Ascending aorta (tissue), 2 donors: Measurements from ENCODE around the gene CLOCK. TPM values are rescaled to one million over a fixed set of nuclear protein-coding genes. Genes with fewer than 3 reads are reported as not detected.

ENCODE experiments used
- DNase-seq, 2 donors: peaks; one replicate each; pipeline ENCODE4 v3.0.0-alpha.2; 2019; ENCODE audit warnings: low spot score in 2 of 2
- H3K27ac ChIP-seq, 2 donors: fragments of 200-600 bp; sonication (generic); one replicate each; pipeline ENCODE4 v1.5.1; 2016 to 2017; ENCODE audit warnings: mild to moderate bottlenecking in 1 of 2
- H3K27me3 ChIP-seq: fragments of 200-600 bp; sonication (generic); one replicate; pipeline ENCODE4 v1.5.1; 2017
- H3K36me3 ChIP-seq, 2 donors: fragments of 200-600 bp; sonication (generic); one replicate each; pipeline ENCODE4 v1.5.1; 2016
- H3K4me1 ChIP-seq, 2 donors: fragments of 200-600 bp; sonication (generic); one replicate each; pipeline ENCODE4 v1.5.1; 2016 to 2017; ENCODE audit warnings: mild to moderate bottlenecking in 1 of 2
- H3K4me3 ChIP-seq, 2 donors: fragments of 200-600 bp; sonication (generic); one replicate each; pipeline ENCODE4 v1.5.1; 2016 to 2017; ENCODE audit warnings: mild to moderate bottlenecking in 1 of 2
- H3K9me3 ChIP-seq, 2 donors: fragments of 200-600 bp; sonication (generic); one replicate each; pipeline ENCODE4 v1.5.1; 2016
- CTCF ChIP-seq, 3 experiments: fragments of 200-600 bp in 2 of 3; fragments of 450-650 bp in 1 of 3; sonication (generic) in 2 of 3; IDR thresholded peaks; one replicate each; pipeline ENCODE4 v1.5.1; 2016 to 2019; ENCODE audit warnings: antibody characterized with exemption in 3 of 3, mild to moderate bottlenecking in 1 of 3, moderate library complexity in 1 of 3
- intact Hi-C: fragments of 100-400 bp; cut with DNase I; formaldehyde crosslinking; loops from one replicate; pipeline ENCODE4 v1.15.1; 2023
- total RNA-seq: library from RNA; depleted of rRNA; stranded (reverse); fragments of >200 nt; gene quantifications from one replicate; pipeline ENCODE4 v1.1.0, GENCODE V29; 2016

The CLOCK gene
- total RNA-seq, 1 donor from 2014 or later, result 17.6 TPM

- DNase-seq, result no peak
Observed at GRCh38 chr4:55385201-55385649, 161.5 kb downstream of the CLOCK start.

GRCh38 chr4:55382488-55383003 is 164.2 kb downstream of the CLOCK start:
- H3K4me3 ChIP-seq, result no peak overlapping the region
- no peak for DNase-seq
- H3K4me1 ChIP-seq, result no peaks in the 10 kb centered on the region
- intact Hi-C loops, result no loop called here
- H3K36me3 ChIP-seq, result no peaks in the 10 kb centered on the region
- no peaks in the 10 kb centered on the region for H3K27me3 ChIP-seq
- TF ChIP-seq CTCF (IDR thresholded peaks at IDR 0.05), result no peak
- H3K27ac ChIP-seq, result no peak overlapping the region
- no peaks in the 10 kb centered on the region for H3K9me3 ChIP-seq

More at GRCh38 chr4:55385201-55385649, 161.5 kb downstream of the CLOCK start:
- intact Hi-C loops, result no loop called here
- no peaks in the 10 kb centered on the region for H3K4me1 ChIP-seq
- no peak overlapping the region for H3K4me3 ChIP-seq
- no peak overlapping the region for H3K27ac ChIP-seq
- TF ChIP-seq CTCF (IDR thresholded peaks at IDR 0.05), result no peak
- H3K27me3 ChIP-seq, result no peaks in the 10 kb centered on the region
- no peaks in the 10 kb centered on the region for H3K9me3 ChIP-seq
- H3K36me3 ChIP-seq, result no peaks in the 10 kb centered on the region

DNA sequence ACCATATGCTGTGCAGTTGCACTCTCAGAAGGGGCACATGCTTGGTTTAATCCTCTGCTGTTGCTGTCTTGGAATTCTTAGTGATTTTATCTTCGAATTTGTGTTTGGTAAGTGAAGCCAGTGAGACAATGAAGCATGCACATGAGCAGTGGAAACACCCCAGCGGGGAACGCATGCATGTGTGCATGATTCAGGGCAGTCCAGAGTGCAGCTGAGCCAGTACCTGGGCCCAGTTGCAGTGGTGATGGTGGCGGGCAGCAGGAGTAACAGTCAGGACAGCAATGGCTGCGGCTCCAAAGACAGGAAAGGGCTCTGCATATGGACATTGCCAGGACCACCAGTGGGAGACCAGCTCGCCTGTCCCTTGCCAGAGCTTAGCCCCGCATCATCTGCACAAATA is 165.2 kb downstream of the CLOCK start:
- no peak for TF ChIP-seq CTCF (IDR thresholded peaks at IDR 0.05)
- Histone ChIP-seq H3K36me3 (no peaks in the 10 kb centered on the region), H3K27ac (no peak overlapping the region), H3K4me3 (no peak overlapping the region), H3K4me1 (no peaks in the 10 kb centered on the region), H3K27me3 (no peaks in the 10 kb centered on the region), H3K9me3 (no peaks in the 10 kb centered on the region)
- DNase-seq, result no peak
- intact Hi-C loops, result no loop called here

GRCh38 chr4:55380576-55380975 is 166.1 kb downstream of the CLOCK start:
- H3K4me1 ChIP-seq, result no peaks in the 10 kb centered on the region
- no peak for DNase-seq
- H3K4me3 ChIP-seq, result no peak overlapping the region
- no peak overlapping the region for H3K27ac ChIP-seq
- intact Hi-C loops, result no loop called here
- TF ChIP-seq CTCF (IDR thresholded peaks at IDR 0.05), result no peak
- H3K36me3 ChIP-seq, result no peaks in the 10 kb centered on the region
- no peaks in the 10 kb centered on the region for H3K9me3 ChIP-seq
- no peaks in the 10 kb centered on the region for H3K27me3 ChIP-seq

DNA sequence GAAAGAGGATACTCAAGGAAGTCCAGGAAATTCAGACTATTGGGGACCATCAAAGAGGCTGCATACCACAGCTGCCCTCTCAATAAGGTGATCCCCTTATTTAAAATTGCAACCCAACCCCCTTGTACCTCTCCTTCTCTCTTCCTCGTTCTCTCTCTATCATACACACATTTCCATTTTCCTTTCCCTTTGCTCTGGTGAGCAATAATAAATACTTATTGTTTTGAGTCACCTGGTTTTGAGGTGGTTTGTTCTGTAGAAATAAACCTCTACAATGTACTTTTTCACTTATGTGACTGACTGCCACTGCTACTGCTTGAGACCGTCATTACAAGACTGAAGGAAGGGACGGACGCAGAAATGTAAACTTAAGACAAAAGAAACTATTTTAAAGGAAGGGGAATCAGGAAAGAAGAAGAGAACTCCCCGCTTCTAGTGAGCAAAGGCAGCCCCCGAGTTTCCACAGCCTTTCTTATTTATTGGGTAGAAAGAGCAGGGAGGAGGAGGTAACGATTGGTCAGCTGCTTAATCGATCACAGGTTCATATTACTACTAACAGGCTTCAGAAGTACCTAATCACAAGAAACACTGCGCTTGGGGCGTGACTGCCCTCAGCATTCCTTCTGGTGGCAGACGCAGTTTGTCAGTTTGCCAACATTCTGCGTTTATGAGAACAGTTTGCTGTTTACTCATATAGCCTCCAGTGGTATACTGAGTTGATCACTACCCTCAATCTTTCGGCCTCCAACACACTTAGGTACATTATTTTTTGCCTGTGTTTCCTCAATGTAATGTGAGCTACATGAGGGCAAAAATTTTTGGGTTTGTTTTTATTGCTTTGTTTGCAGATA is 167.9 kb downstream of the CLOCK start:
- Histone ChIP-seq H3K9me3 (no peaks in the 10 kb centered on the region), H3K36me3 (no peaks in the 10 kb centered on the region), H3K27me3 (no peaks in the 10 kb centered on the region), H3K27ac (no peak overlapping the region), H3K4me3 (no peak overlapping the region), H3K4me1 (no peaks in the 10 kb centered on the region)
- DNase-seq, result no peak
- TF ChIP-seq CTCF (IDR thresholded peaks at IDR 0.05), result no peak
- intact Hi-C loops, result no loop called here

Other genes with a start within 250 kb of the CLOCK start
- 6.8 TPM for gene SRD5A3, start 200.7 kb downstream of the CLOCK start, total RNA-seq
- gene TMEM165, start 151.0 kb downstream of the CLOCK start, total RNA-seq, result 178 TPM
- not detected for gene PDCL2, start 45.3 kb upstream of the CLOCK start, total RNA-seq
- gene NMU, start 89.4 kb upstream of the CLOCK start, total RNA-seq, result not detected